ENCODE data around the gene SORCS2. TPM values are rescaled to one million over a fixed set of nuclear protein-coding genes. Genes with fewer than 3 reads are reported as not detected.

SORCS2 gene
- total and polyA plus RNA-seq, 12 donors: 0.25 to 5.4 (median 2.2) TPM

GRCh38 chr4:7498446-7499200 is 306.3 kb downstream of the SORCS2 start:
- Histone ChIP-seq H3K4me1 (no peaks in the 10 kb centered on the region), H3K27me3 (peaks cover 0 to 12% (median 0%) of the 10 kb centered on the region in 7 donors), H3K4me3 (no peak overlapping the region), H3K27ac (no peak overlapping the region), H3K9me3 (peaks cover 0 to 9% (median 0%) of the 10 kb centered on the region in 11 donors), H3K36me3 (no peaks in the 10 kb centered on the region)
- DNase-seq (no peak), ATAC-seq (no peak)
- intact Hi-C loops (cut with DNase I): no loop called here
- TF ChIP-seq CTCF (IDR thresholded peaks at IDR 0.05): no peak
- WGBS, 2 donors: 54 to 66% methylated on average over 16 of the region's 16 CpGs

GRCh38 chr4:7499661-7500060 is 307.3 kb downstream of the SORCS2 start:
- no peaks in the 10 kb centered on the region for H3K4me1 ChIP-seq
- peaks cover 0 to 1% (median 0%) of the 10 kb centered on the region in 11 donors for H3K9me3 ChIP-seq
- 80% methylated on average over 16 of the region's 16 CpGs for WGBS, 2 donors
- no peak for TF ChIP-seq CTCF (IDR thresholded peaks at IDR 0.05)
- no peaks in the 10 kb centered on the region for H3K36me3 ChIP-seq
- H3K27me3 ChIP-seq: peaks cover 0 to 12% (median 0%) of the 10 kb centered on the region in 7 donors
- H3K27ac ChIP-seq: no peak overlapping the region
- ATAC-seq: no peak
- no peak for DNase-seq
- no peak overlapping the region for H3K4me3 ChIP-seq
- intact Hi-C loops (cut with DNase I): no loop called here

GRCh38 chr4:7500404-7500803 is 308.1 kb downstream of the SORCS2 start:
- no peak for TF ChIP-seq CTCF (IDR thresholded peaks at IDR 0.05)
- H3K36me3 ChIP-seq: no peaks in the 10 kb centered on the region
- no peak overlapping the region for H3K27ac ChIP-seq
- H3K9me3 ChIP-seq: no peaks in the 10 kb centered on the region
- H3K27me3 ChIP-seq: peaks cover 0 to 12% (median 0%) of the 10 kb centered on the region in 7 donors
- no peaks in the 10 kb centered on the region for H3K4me1 ChIP-seq
- intact Hi-C loops (cut with DNase I): no loop called here
- DNase-seq: no peak
- 74 to 76% methylated on average over 10 of the region's 10 CpGs for WGBS, 2 donors
- no peak overlapping the region for H3K4me3 ChIP-seq
- ATAC-seq: no peak

GRCh38 chr4:7501314-7501713 is 309.0 kb downstream of the SORCS2 start:
- Histone ChIP-seq H3K9me3 (no peaks in the 10 kb centered on the region), H3K27ac (no peak overlapping the region), H3K4me1 (no peaks in the 10 kb centered on the region), H3K4me3 (no peak overlapping the region), H3K27me3 (peaks cover 0 to 11% (median 3%) of the 10 kb centered on the region in 7 donors), H3K36me3 (no peaks in the 10 kb centered on the region)
- ATAC-seq (no peak), DNase-seq (no peak)
- WGBS, 2 donors: 76 to 77% methylated on average over 11 of the region's 11 CpGs
- TF ChIP-seq CTCF (IDR thresholded peaks at IDR 0.05): no peak
- intact Hi-C loops (cut with DNase I): no loop called here
